ENCODE measurements around the gene HMG20A.

HMG20A gene

DNA sequence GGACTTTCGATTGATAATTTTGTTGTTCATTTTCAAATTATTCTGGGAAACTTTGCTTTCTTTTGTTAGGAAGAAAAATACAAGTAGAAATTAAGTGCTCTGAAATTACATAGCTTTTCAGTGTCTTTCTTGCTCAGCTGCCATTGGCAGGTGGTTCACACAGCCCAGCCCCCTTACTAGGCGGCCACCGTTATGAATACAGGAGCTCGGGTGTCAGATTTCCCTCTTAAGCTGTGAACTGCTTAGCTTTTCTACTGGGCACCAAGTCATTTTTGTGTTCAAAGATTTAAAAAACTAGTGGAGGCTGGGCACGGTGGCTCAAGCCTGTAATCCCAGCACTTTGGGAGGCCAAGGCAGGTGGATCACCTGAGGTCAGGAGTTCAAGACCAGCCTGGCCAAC, 55.2 kb downstream of the HMG20A start:
- TF ChIP-seq JUND (IDR thresholded peaks at IDR 0.05; ENCODE audit: low read depth) = no peak
- in situ Hi-C loops (cut with HindIII; ENCODE audit: low pct_unique_long_range_greater_than_20kb, low sequenced_read_pairs) = no loop called here
- no peak for DNase-seq (ENCODE audit: low read depth in 1 of 2, low spot score in 1 of 2)

- no peak for DNase-seq (ENCODE audit: low read depth in 1 of 2, low spot score in 1 of 2)
- in situ Hi-C loops (cut with HindIII; ENCODE audit: low pct_unique_long_range_greater_than_20kb, low sequenced_read_pairs) = no loop called here
- TF ChIP-seq JUND (IDR thresholded peaks at IDR 0.05; ENCODE audit: low read depth) = no peak
These were observed 56.3 kb downstream of the HMG20A start for GRCh38 chr15:77476995-77477394.

DNA sequence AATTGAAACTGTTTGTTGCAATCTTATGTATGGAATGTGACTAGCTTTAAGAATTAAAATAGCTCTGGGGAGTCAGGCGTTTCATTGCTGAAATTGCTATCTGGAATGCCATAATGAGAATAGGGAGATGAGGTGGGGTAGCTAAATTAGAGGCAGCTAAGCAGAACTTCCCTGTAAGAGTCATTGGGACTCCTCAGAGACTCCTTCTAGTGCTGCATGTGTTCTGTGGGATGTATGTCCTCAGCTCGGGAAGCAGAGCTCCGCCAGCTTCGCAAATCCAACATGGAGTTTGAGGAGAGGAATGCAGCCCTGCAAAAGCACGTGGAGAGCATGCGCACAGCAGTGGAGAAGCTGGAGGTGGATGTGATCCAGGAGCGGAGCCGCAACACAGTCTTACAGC, 57.4 kb downstream of the HMG20A start:
- no peak for DNase-seq (ENCODE audit: low read depth in 1 of 2, low spot score in 1 of 2)
- TF ChIP-seq JUND (IDR thresholded peaks at IDR 0.05; ENCODE audit: low read depth) = no peak
- in situ Hi-C loops (cut with HindIII; ENCODE audit: low pct_unique_long_range_greater_than_20kb, low sequenced_read_pairs) = no loop called here

- no peak for DNase-seq (ENCODE audit: low read depth in 1 of 2, low spot score in 1 of 2)
- no peak for TF ChIP-seq JUND (IDR thresholded peaks at IDR 0.05; ENCODE audit: low read depth)
- in situ Hi-C loops (cut with HindIII; ENCODE audit: low pct_unique_long_range_greater_than_20kb, low sequenced_read_pairs) = no loop called here
These were observed 58.3 kb downstream of the HMG20A start for GRCh38 chr15:77479015-77479414.

DNA sequence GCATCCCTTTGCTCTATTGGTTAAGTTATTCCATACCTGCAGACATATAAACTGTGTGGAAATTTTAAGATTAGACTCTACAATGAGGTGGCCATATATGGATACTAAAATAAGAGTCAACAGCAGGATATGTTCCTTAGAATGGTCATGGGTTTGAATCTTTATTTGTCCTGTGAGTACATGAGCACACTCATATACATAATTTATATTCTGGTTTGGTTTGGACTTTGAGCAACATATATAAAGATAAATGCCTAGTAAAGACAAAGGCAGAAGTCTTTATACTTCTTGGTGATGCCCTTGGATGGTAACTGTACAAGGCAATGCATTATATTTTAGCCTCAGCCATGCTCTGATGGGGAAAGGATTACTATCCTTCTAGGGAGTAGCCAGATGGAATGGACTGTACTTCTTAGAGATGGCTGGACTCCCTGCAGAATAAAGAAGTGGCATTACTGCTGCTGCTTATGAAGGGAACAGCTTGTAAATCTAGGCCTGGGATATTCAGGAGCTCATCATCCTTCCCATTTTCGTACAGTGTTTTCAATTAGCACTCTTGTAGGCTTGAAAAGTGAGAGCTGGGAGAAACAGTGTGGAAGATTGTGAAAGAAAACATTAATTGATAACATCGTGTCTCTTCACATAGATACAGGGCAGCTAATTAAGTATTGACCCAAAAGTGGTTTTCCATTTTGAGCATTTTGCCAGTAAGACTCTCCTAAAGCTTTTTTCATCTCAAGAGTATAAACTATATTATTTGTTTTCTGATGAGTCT, 60.4 kb downstream of the HMG20A start:
- no peak for TF ChIP-seq JUND (IDR thresholded peaks at IDR 0.05; ENCODE audit: low read depth)
- DNase-seq (ENCODE audit: low read depth in 1 of 2, low spot score in 1 of 2) = no peak
- in situ Hi-C loops (cut with HindIII; ENCODE audit: low pct_unique_long_range_greater_than_20kb, low sequenced_read_pairs) = no loop called here

- no peak for TF ChIP-seq JUND (IDR thresholded peaks at IDR 0.05; ENCODE audit: low read depth)
- no peak for DNase-seq (ENCODE audit: low read depth in 1 of 2, low spot score in 1 of 2)
- in situ Hi-C loops (cut with HindIII; ENCODE audit: low pct_unique_long_range_greater_than_20kb, low sequenced_read_pairs) = no loop called here
These were observed 61.0 kb downstream of the HMG20A start for GRCh38 chr15:77481670-77482069.

- no peak for DNase-seq (ENCODE audit: low read depth in 1 of 2, low spot score in 1 of 2)
- TF ChIP-seq JUND (IDR thresholded peaks at IDR 0.05; ENCODE audit: low read depth) = no peak
- in situ Hi-C loops (cut with HindIII; ENCODE audit: low pct_unique_long_range_greater_than_20kb, low sequenced_read_pairs) = no loop called here
These were observed 61.9 kb downstream of the HMG20A start for GRCh38 chr15:77482570-77482969.

GRCh38 chr15:77483425-77484140, 62.9 kb downstream of the HMG20A start:
- in situ Hi-C loops (cut with HindIII; ENCODE audit: low pct_unique_long_range_greater_than_20kb, low sequenced_read_pairs) = no loop called here
- TF ChIP-seq JUND (IDR thresholded peaks at IDR 0.05; ENCODE audit: low read depth) = no peak
- no peak for DNase-seq (ENCODE audit: low read depth in 1 of 2, low spot score in 1 of 2)

DNA sequence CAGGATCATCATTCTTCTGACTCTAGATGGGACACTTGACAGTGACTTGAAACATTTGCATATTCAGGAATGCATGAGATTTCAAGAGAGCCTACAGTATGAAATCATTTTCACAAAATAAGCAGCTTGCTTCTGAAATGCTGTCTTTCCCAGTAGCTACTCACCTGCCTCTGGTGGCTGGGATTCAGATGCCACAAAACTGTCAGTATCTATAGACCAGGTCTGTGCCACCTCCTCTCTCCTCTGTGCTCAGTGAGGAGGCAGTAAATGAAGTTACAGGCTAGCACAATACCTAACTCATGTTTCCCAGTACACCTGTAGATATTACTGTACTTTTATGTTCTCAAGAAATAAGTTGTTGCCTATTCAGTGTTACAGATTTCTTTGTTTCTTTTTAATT, 64.3 kb downstream of the HMG20A start:
- no peak for DNase-seq (ENCODE audit: low read depth in 1 of 2, low spot score in 1 of 2)
- no peak for TF ChIP-seq JUND (IDR thresholded peaks at IDR 0.05; ENCODE audit: low read depth)
- in situ Hi-C loops (cut with HindIII; ENCODE audit: low pct_unique_long_range_greater_than_20kb, low sequenced_read_pairs) = no loop called here

GRCh38 chr15:77486542-77487468, 66.1 kb downstream of the HMG20A start:
- in situ Hi-C loops (cut with HindIII; ENCODE audit: low pct_unique_long_range_greater_than_20kb, low sequenced_read_pairs) = no loop called here
- TF ChIP-seq JUND (IDR thresholded peaks at IDR 0.05; ENCODE audit: low read depth) = no peak
- DNase-seq (ENCODE audit: low read depth in 1 of 2, low spot score in 1 of 2) = no peak

DNA sequence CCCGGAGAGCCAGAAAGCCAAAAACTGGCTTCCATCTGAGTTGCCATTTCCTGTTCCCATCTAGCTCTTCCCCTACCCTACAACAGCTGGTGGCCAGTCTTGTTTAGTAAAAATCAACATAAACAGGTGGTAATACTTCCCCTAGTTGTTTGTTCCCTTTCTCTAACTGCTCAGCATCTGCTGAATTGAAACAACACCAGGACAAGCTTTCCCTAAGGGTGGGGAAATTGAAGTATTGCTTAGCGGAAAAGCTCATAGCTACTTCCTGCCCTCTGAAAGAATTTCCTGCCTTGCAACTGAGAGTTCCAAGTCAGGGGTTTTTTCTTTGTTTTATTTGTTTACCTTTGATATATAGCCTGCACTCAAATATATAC, 66.8 kb downstream of the HMG20A start:
- no peak for TF ChIP-seq JUND (IDR thresholded peaks at IDR 0.05; ENCODE audit: low read depth)
- no peak for DNase-seq (ENCODE audit: low read depth in 1 of 2, low spot score in 1 of 2)

GRCh38 chr15:77487888-77488287, 67.2 kb downstream of the HMG20A start:
- TF ChIP-seq JUND (IDR thresholded peaks at IDR 0.05; ENCODE audit: low read depth) = no peak
- in situ Hi-C loops (cut with HindIII; ENCODE audit: low pct_unique_long_range_greater_than_20kb, low sequenced_read_pairs) = no loop called here
- DNase-seq (ENCODE audit: low read depth in 1 of 2, low spot score in 1 of 2) = no peak

More for the DNA sequence above, 66.8 kb downstream of the HMG20A start:
- in situ Hi-C loops (cut with HindIII; ENCODE audit: low pct_unique_long_range_greater_than_20kb, low sequenced_read_pairs) = no loop called here

Measured in T47D (cell line).